ENCODE data around the gene PRR11. TPM values are rescaled to one million over a fixed set of nuclear protein-coding genes. Genes with fewer than 3 reads are reported as not detected.
"Not testable (repeated sequence)": the region's sequence is repeated elsewhere in the genome, so short reads cannot be mapped to it uniquely, and the experiment has no call there.

The PRR11 gene
- 10 to 100 TPM; 66.4 to 67.3 TPM for total RNA-seq

- Mint-ChIP-seq H3K4me1 (peaks cover 15% of the 10 kb centered on the region), H3K27ac (no peak within 1 kb of the TSS), H3K9me3 (no peaks in the 10 kb centered on the region), H3K4me3 (no peak within 1 kb of the TSS), H3K27me3 (no peaks in the 10 kb centered on the region), H3K36me3 (peaks cover 9% of the 10 kb centered on the region)
- peak; percentile 91 for DNase-seq
Observed at GRCh38 chr17:59155439-59156177, at the start of gene PRR11. PRR11 (plus strand) TSS chr17:59155746; CDS start chr17:59169753, 14,007 bp downstream.

- Mint-ChIP-seq H3K9me3 (no peaks in the 10 kb centered on the region), H3K27ac (peak overlapping the region; percentile 93), H3K27me3 (no peaks in the 10 kb centered on the region), H3K4me3 (peak overlapping the region; percentile 94), H3K36me3 (peaks cover 34% of the 10 kb centered on the region), H3K4me1 (peaks cover 43% of the 10 kb centered on the region)
- DNase-seq = peak; percentile 69
Observed at GRCh38 chr17:59105852-59106462, 49.6 kb upstream of the PRR11 start.

- no peaks in the 10 kb centered on the region for H3K27me3 Mint-ChIP-seq
- H3K36me3 Mint-ChIP-seq = peaks cover 33% of the 10 kb centered on the region
- peaks cover 40% of the 10 kb centered on the region for H3K4me1 Mint-ChIP-seq
- peak; percentile 100 for DNase-seq
- H3K9me3 Mint-ChIP-seq = no peaks in the 10 kb centered on the region
- H3K27ac Mint-ChIP-seq = peak within 1 kb of the TSS; percentile 93
- peak within 1 kb of the TSS; percentile 94 for H3K4me3 Mint-ChIP-seq
Observed at GRCh38 chr17:59106463-59107305, 48.9 kb upstream of the PRR11 start, which contains the start of gene TRIM37. TRIM37 (minus strand) TSS chr17:59106880; CDS start chr17:59106461, 419 bp downstream.

- Mint-ChIP-seq H3K4me3 (peak overlapping the region; percentile 94), H3K36me3 (peaks cover 33% of the 10 kb centered on the region), H3K27me3 (no peaks in the 10 kb centered on the region), H3K4me1 (peaks cover 37% of the 10 kb centered on the region), H3K27ac (peak overlapping the region; percentile 93), H3K9me3 (no peaks in the 10 kb centered on the region)
- DNase-seq = no peak
Observed at GRCh38 chr17:59107306-59107670, 48.3 kb upstream of the PRR11 start.

- peaks cover 37% of the 10 kb centered on the region for H3K4me1 Mint-ChIP-seq
- H3K36me3 Mint-ChIP-seq = peaks cover 35% of the 10 kb centered on the region
- H3K27ac Mint-ChIP-seq = no peak overlapping the region
Observed at GRCh38 chr17:59108400-59109102, 47.0 kb upstream of the PRR11 start.

GRCh38 chr17:59110973-59111372 lies 44.6 kb upstream of the PRR11 start:
- Mint-ChIP-seq H3K36me3 (peaks cover 32% of the 10 kb centered on the region), H3K4me3 (no peak overlapping the region), H3K9me3 (no peaks in the 10 kb centered on the region), H3K27me3 (no peaks in the 10 kb centered on the region), H3K27ac (no peak overlapping the region), H3K4me1 (peaks cover 21% of the 10 kb centered on the region)
- DNase-seq = no peak

More at GRCh38 chr17:59108400-59109102, 47.0 kb upstream of the PRR11 start:
- no peaks in the 10 kb centered on the region for H3K27me3 Mint-ChIP-seq
- DNase-seq = no peak
- H3K9me3 Mint-ChIP-seq = no peaks in the 10 kb centered on the region
- H3K4me3 Mint-ChIP-seq = peak overlapping the region; percentile 94

- Mint-ChIP-seq H3K27me3 (no peaks in the 10 kb centered on the region), H3K4me1 (peaks cover 21% of the 10 kb centered on the region), H3K4me3 (no peak overlapping the region), H3K36me3 (peaks cover 32% of the 10 kb centered on the region), H3K27ac (no peak overlapping the region), H3K9me3 (no peaks in the 10 kb centered on the region)
- DNase-seq = no peak
Observed at GRCh38 chr17:59111539-59111938, 44.0 kb upstream of the PRR11 start.

- Mint-ChIP-seq H3K27ac (no peak overlapping the region), H3K4me3 (no peak overlapping the region), H3K27me3 (no peaks in the 10 kb centered on the region), H3K9me3 (no peaks in the 10 kb centered on the region), H3K36me3 (peaks cover 19% of the 10 kb centered on the region), H3K4me1 (peaks cover 4% of the 10 kb centered on the region)
- no peak for DNase-seq
Observed at GRCh38 chr17:59115474-59115873, 40.1 kb upstream of the PRR11 start.

GRCh38 chr17:59121901-59122480 lies 33.6 kb upstream of the PRR11 start:
- Mint-ChIP-seq H3K27ac (no peak overlapping the region), H3K4me3 (no peak overlapping the region), H3K27me3 (no peaks in the 10 kb centered on the region), H3K9me3 (no peaks in the 10 kb centered on the region), H3K36me3 (peaks cover 17% of the 10 kb centered on the region), H3K4me1 (no peaks in the 10 kb centered on the region)
- DNase-seq = no peak

GRCh38 chr17:59124665-59125064 lies 30.9 kb upstream of the PRR11 start:
- Mint-ChIP-seq H3K4me1 (no peaks in the 10 kb centered on the region), H3K4me3 (no peak overlapping the region), H3K27ac (no peak overlapping the region), H3K27me3 (no peaks in the 10 kb centered on the region), H3K9me3 (no peaks in the 10 kb centered on the region), H3K36me3 (peaks cover 9% of the 10 kb centered on the region)
- no peak for DNase-seq

GRCh38 chr17:59126809-59127417 lies 28.6 kb upstream of the PRR11 start:
- no peak overlapping the region for H3K27ac Mint-ChIP-seq
- no peak overlapping the region for H3K4me3 Mint-ChIP-seq
- peaks cover 7% of the 10 kb centered on the region for H3K36me3 Mint-ChIP-seq

GRCh38 chr17:59129814-59130213 lies 25.7 kb upstream of the PRR11 start:
- Mint-ChIP-seq H3K27me3 (no peaks in the 10 kb centered on the region), H3K9me3 (no peaks in the 10 kb centered on the region), H3K27ac (no peak overlapping the region), H3K4me3 (no peak overlapping the region), H3K36me3 (peaks cover 2% of the 10 kb centered on the region), H3K4me1 (no peaks in the 10 kb centered on the region)
- DNase-seq = no peak

More at GRCh38 chr17:59126809-59127417, 28.6 kb upstream of the PRR11 start:
- DNase-seq = no peak
- Mint-ChIP-seq H3K4me1 (no peaks in the 10 kb centered on the region), H3K9me3 (no peaks in the 10 kb centered on the region), H3K27me3 (no peaks in the 10 kb centered on the region)

GRCh38 chr17:59131131-59131530 lies 24.4 kb upstream of the PRR11 start:
- Mint-ChIP-seq H3K4me3 (no peak overlapping the region), H3K4me1 (no peaks in the 10 kb centered on the region), H3K36me3 (peaks cover 1% of the 10 kb centered on the region), H3K27ac (no peak overlapping the region), H3K9me3 (no peaks in the 10 kb centered on the region), H3K27me3 (no peaks in the 10 kb centered on the region)
- no peak for DNase-seq

- H3K27me3 Mint-ChIP-seq, H3K4me3 Mint-ChIP-seq, H3K27ac Mint-ChIP-seq, DNase-seq, H3K9me3 Mint-ChIP-seq, H3K36me3 Mint-ChIP-seq, H3K4me1 Mint-ChIP-seq: not testable (repeated sequence)
Observed at GRCh38 chr17:59138339-59138738, 17.2 kb upstream of the PRR11 start.

Measured in activated naive CD8-positive, alpha-beta T cell treated with anti-CD3 and anti-CD28 coated beads for 36 hours (primary cell).